CD4-positive, alpha-beta T cell (primary cell): ENCODE measurements around the gene LGALS3BP. TPM values are rescaled to one million over a fixed set of nuclear protein-coding genes. Genes with fewer than 3 reads are reported as not detected.

ENCODE experiments used
- ATAC-seq: fragments of 200-7000 bp; cut with Tn5 transposase; one replicate; pipeline ENCODE4 v1.10.0; 2022; ENCODE audit warnings: mild to moderate bottlenecking; ENCODE audit not compliant: poor library complexity
- CTCF ChIA-PET: fragments of 350-600 bp; sonication (Branson Sonifier 250); formaldehyde crosslinking; loops from one replicate; lab custom pipeline; 2021; ENCODE audit warnings: antibody characterized with exemption, inconsistent platforms; lab: Charles Lee
- POLR2A ChIA-PET: fragments of 350-600 bp; sonication (Branson Sonifier 250); formaldehyde crosslinking; loops from one replicate; lab custom pipeline; 2021; ENCODE audit warnings: antibody characterized with exemption, inconsistent platforms; lab: Charles Lee
- DNase-seq, 14 experiments: peaks; one replicate each; pipeline ENCODE4 v3.0.0-alpha.2; 2013 to 2020; ENCODE audit warnings: mixed read lengths in 2 of 14
- H3K27ac ChIP-seq, 2 donors: one replicate each; pipeline versions ENCODE4 v1.5.1 to v1.7.0; 2013; ENCODE audit warnings: low read length in 2 of 2, low read depth in 1 of 2, mild to moderate bottlenecking in 1 of 2
- H3K27me3 ChIP-seq, 2 experiments: 1 replicate in 1 of 2; 2 replicates in 1 of 2; pipeline versions ENCODE4 v1.6.1 to v1.7.0; 2013; ENCODE audit warnings: low read length in 2 of 2, control low read depth in 1 of 2, mild to moderate bottlenecking in 1 of 2, moderate library complexity in 1 of 2; ENCODE audit not compliant: insufficient read depth in 2 of 2, control insufficient read depth in 1 of 2
- H3K36me3 ChIP-seq: one replicate; pipeline ENCODE4 v1.6.1; 2013; ENCODE audit warnings: low read length, control low read depth; ENCODE audit not compliant: insufficient read depth
- H3K4me1 ChIP-seq: one replicate; pipeline ENCODE4 v1.6.1; 2013; ENCODE audit warnings: low read length, control low read depth; ENCODE audit not compliant: insufficient read depth
- H3K4me3 ChIP-seq: one replicate; pipeline ENCODE4 v1.5.1; 2013; ENCODE audit warnings: mild to moderate bottlenecking, low read length, moderate library complexity
- H3K9me3 ChIP-seq, 2 experiments: 1 replicate in 1 of 2; 2 replicates in 1 of 2; pipeline versions ENCODE4 v1.6.1 to v1.7.0; 2013; ENCODE audit warnings: low read length in 2 of 2, mild to moderate bottlenecking in 2 of 2, control low read depth in 1 of 2, moderate library complexity in 1 of 2; ENCODE audit not compliant: control insufficient read depth in 1 of 2, insufficient read depth in 1 of 2
- H3K27ac Mint-ChIP-seq: one replicate; pipeline ENCODE4 v1.8.0; 2020; ENCODE audit warnings: mixed read lengths
- H3K27me3 Mint-ChIP-seq: one replicate; pipeline ENCODE4 v1.8.0; 2021; ENCODE audit warnings: mixed read lengths
- H3K36me3 Mint-ChIP-seq: one replicate; pipeline ENCODE4 v1.8.0; 2021; ENCODE audit warnings: low read depth, mixed read lengths
- H3K4me1 Mint-ChIP-seq: one replicate; pipeline ENCODE4 v1.8.0; 2021; ENCODE audit warnings: low read depth, mixed read lengths
- H3K4me3 Mint-ChIP-seq: one replicate; pipeline ENCODE4 v1.8.0; 2020; ENCODE audit warnings: mild to moderate bottlenecking, mixed read lengths
- H3K9me3 Mint-ChIP-seq: one replicate; pipeline ENCODE4 v1.8.0; 2020; ENCODE audit warnings: mixed read lengths
- CTCF ChIP-seq: fragments of 200-600 bp; IDR thresholded peaks from one replicate; pipeline ENCODE4 v1.8.0; 2022; ENCODE audit warnings: antibody characterized with exemption, mild to moderate bottlenecking
- intact Hi-C, 2 experiments: fragments of 100-400 bp; cut with DNase I in 1 of 2; cut with micrococcal nuclease in 1 of 2; formaldehyde crosslinking; loops; one replicate each; pipeline versions ENCODE4 v1.15.1 to v1.9.0; 2023 to 2025; cut with DNase I, micrococcal nuclease
- total RNA-seq, 174 experiments: library from RNA in 2 of 174; stranded (reverse) in 2 of 174; gene quantifications; one replicate each; pipeline ENCODE4 v1.2.3 and lab custom pipeline; 2021 to 2026

Gene LGALS3BP
- total RNA-seq, 2 experiments from 2014 or later, result 38.8 to 41.0 TPM

- ATAC-seq (peak; percentile 10), DNase-seq (peak in 1 of 14 experiments; percentile 36)
- no peak for TF ChIP-seq CTCF
- Histone ChIP-seq H3K4me1 (peaks cover 29% of the 10 kb centered on the region), H3K36me3 (no peaks in the 10 kb centered on the region), H3K9me3 (peaks cover 0 to 8% of the 10 kb centered on the region in 2 experiments), H3K4me3 (peak overlapping the region; percentile 44), H3K27me3 (peaks cover 4 to 7% of the 10 kb centered on the region in 2 experiments), H3K27ac (no peak overlapping the region)
- Mint-ChIP-seq H3K4me1 (peaks cover 17% of the 10 kb centered on the region), H3K27ac (no peak overlapping the region), H3K4me3 (peak overlapping the region; percentile 42), H3K36me3 (no peaks in the 10 kb centered on the region), H3K9me3 (no peaks in the 10 kb centered on the region), H3K27me3 (peaks cover 4% of the 10 kb centered on the region)
- ChIA-PET POLR2A (interaction anchor here (0.5 to 1.7 kb wide), 2 partner anchors 35 to 38 kb away, joined by 3 to 7 read pairs; no protein-coding TSS in a partner anchor), CTCF (no interaction called here)
- intact Hi-C loops, result loop anchor here (2.0 kb wide), 2 partner anchors 35 to 61 kb away; no protein-coding TSS in a partner anchor
These were observed 53.8 kb downstream of the LGALS3BP start for GRCh38 chr17:78925662-78926555.

GRCh38 chr17:78925234-78925633 is 54.5 kb downstream of the LGALS3BP start, which contains the start of gene TIMP2:
Gene TIMP2 (minus strand): TSS chr17:78925387. CDS start chr17:78925088, 299 bp downstream.
- no peak within 1 kb of the TSS for H3K27ac ChIP-seq
- Mint-ChIP-seq H3K9me3 (no peaks in the 10 kb centered on the region), H3K27me3 (peaks cover 4% of the 10 kb centered on the region), H3K4me3 (peak within 1 kb of the TSS; percentile 90), H3K27ac (no peak within 1 kb of the TSS), H3K36me3 (no peaks in the 10 kb centered on the region), H3K4me1 (peaks cover 17% of the 10 kb centered on the region)
- peaks cover 29% of the 10 kb centered on the region for H3K4me1 ChIP-seq
- peak; percentile 57 to 88 (median 71) for DNase-seq
- peak within 1 kb of the TSS; percentile 49 for H3K4me3 ChIP-seq
- CTCF ChIA-PET, result no interaction called here
- H3K27me3 ChIP-seq, result peaks cover 4 to 7% of the 10 kb centered on the region in 2 experiments
- POLR2A ChIA-PET, result interaction anchor here (1.7 kb wide), 1 partner anchor 35 kb away, joined by 7 read pairs; no protein-coding TSS in a partner anchor
- intact Hi-C loops, result loop anchor here (2.0 kb wide), 2 partner anchors 34 to 60 kb away; no protein-coding TSS in a partner anchor
- peak; percentile 89 for ATAC-seq
- no peaks in the 10 kb centered on the region for H3K36me3 ChIP-seq
- peaks cover 0 to 8% of the 10 kb centered on the region in 2 experiments for H3K9me3 ChIP-seq
- peak; percentile 22 for TF ChIP-seq CTCF

GRCh38 chr17:78924481-78925151 is 55.1 kb downstream of the LGALS3BP start:
- POLR2A ChIA-PET, result interaction anchor here (0.6 to 1.7 kb wide), 2 partner anchors 34 to 755 kb away, joined by 3 to 7 read pairs; no protein-coding TSS in a partner anchor

More at GRCh38 chr17:78924481-78925151, 55.1 kb downstream of the LGALS3BP start:
- no peak overlapping the region for H3K27ac Mint-ChIP-seq
- H3K9me3 Mint-ChIP-seq, result no peaks in the 10 kb centered on the region
- Histone ChIP-seq H3K4me3 (peak overlapping the region; percentile 49), H3K9me3 (peaks cover 0 to 8% of the 10 kb centered on the region in 2 experiments), H3K27me3 (peaks cover 4 to 7% of the 10 kb centered on the region in 2 experiments), H3K4me1 (peaks cover 29% of the 10 kb centered on the region), H3K36me3 (no peaks in the 10 kb centered on the region), H3K27ac (no peak overlapping the region)
- H3K4me3 Mint-ChIP-seq, result peak overlapping the region; percentile 90
- DNase-seq (peak in 3 of 14 experiments; percentile 15 to 42 (median 37)), ATAC-seq (peak; percentile 21)
- no peak for TF ChIP-seq CTCF
- peaks cover 21% of the 10 kb centered on the region for H3K4me1 Mint-ChIP-seq
- intact Hi-C loops, result loop anchor here (2.0 to 5.0 kb wide), 5 partner anchors 34 to 60 kb away; no protein-coding TSS in a partner anchor
- H3K27me3 Mint-ChIP-seq, result peaks cover 4% of the 10 kb centered on the region
- CTCF ChIA-PET, result no interaction called here
- no peaks in the 10 kb centered on the region for H3K36me3 Mint-ChIP-seq
